WTC11 (cell line): Measurements from ENCODE around the gene TYROBP. TPM values are rescaled to one million over a fixed set of nuclear protein-coding genes. Genes with fewer than 3 reads are reported as not detected.

Experiments
- ATAC-seq: fragments of 200-7000 bp; cut with Tn5 transposase; 2 replicates; pipeline ENCODE4 v1.10.0; 2021; ENCODE audit warnings: mild to moderate bottlenecking, moderate library complexity
- CTCF ChIA-PET: fragments of 300-600 bp; sonication (Branson Sonifier 250); formaldehyde crosslinking; loops from one replicate; lab custom pipeline; 2021; ENCODE audit warnings: antibody characterized with exemption; lab: Charles Lee
- POLR2A ChIA-PET: fragments of 350-600 bp; sonication (Branson Sonifier 250); formaldehyde crosslinking; loops from one replicate; lab custom pipeline; 2021; ENCODE audit warnings: antibody characterized with exemption; lab: Charles Lee
- DNase-seq: peaks from one replicate; pipeline ENCODE4 v3.0.0; 2021; ENCODE audit warnings: low spot score
- H3K27ac Mint-ChIP-seq: 2 replicates; pipeline ENCODE4 v1.8.0; 2021; ENCODE audit warnings: mixed read lengths
- H3K27me3 Mint-ChIP-seq: 2 replicates; pipeline ENCODE4 v1.8.0; 2021; ENCODE audit warnings: low read depth, mild to moderate bottlenecking, moderate library complexity, mixed read lengths
- H3K36me3 Mint-ChIP-seq: 2 replicates; pipeline ENCODE4 v1.8.0; 2021; ENCODE audit warnings: mixed read lengths
- H3K4me1 Mint-ChIP-seq: 2 replicates; pipeline ENCODE4 v1.8.0; 2022; ENCODE audit warnings: mixed read lengths
- H3K4me3 Mint-ChIP-seq: 2 replicates; pipeline ENCODE4 v1.8.0; 2021; ENCODE audit warnings: mild to moderate bottlenecking, moderate library complexity, mixed read lengths
- H3K9me3 Mint-ChIP-seq: 2 replicates; pipeline ENCODE4 v1.8.0; 2021; ENCODE audit warnings: mixed read lengths
- AR ChIP-seq: fragments of 250-450 bp; sonication (Bioruptor Pico); IDR thresholded peaks from 2 replicates; pipeline ENCODE4 v1.9.0; 2021; ENCODE audit warnings: mild to moderate bottlenecking
- E2F1 ChIP-seq: sonication (generic); formaldehyde crosslinking; IDR thresholded peaks from 2 replicates; pipeline ENCODE4 v1.8.0; 2022; ENCODE audit warnings: mild to moderate bottlenecking, missing genetic modification reagents
- E2F5 ChIP-seq: sonication (generic); formaldehyde crosslinking; IDR thresholded peaks from 2 replicates; pipeline ENCODE4 v1.8.1; 2022; ENCODE audit warnings: mild to moderate bottlenecking, moderate library complexity, missing genetic modification reagents
- ESRRA ChIP-seq: sonication (generic); formaldehyde crosslinking; IDR thresholded peaks from 2 replicates; pipeline ENCODE4 v1.8.1; 2022; ENCODE audit warnings: mild to moderate bottlenecking, missing genetic modification reagents, borderline replicate concordance
- ETV6 ChIP-seq: sonication (generic); formaldehyde crosslinking; IDR thresholded peaks from 2 replicates; pipeline ENCODE4 v1.8.1; 2022; ENCODE audit warnings: mild to moderate bottlenecking, missing genetic modification reagents
- GRHL2 ChIP-seq: fragments of 250-450 bp; sonication (Bioruptor Pico); IDR thresholded peaks from 2 replicates; pipeline ENCODE4 v1.8.0; 2022; ENCODE audit warnings: mild to moderate bottlenecking, moderate library complexity; ENCODE audit not compliant: insufficient replicate concordance, severe bottlenecking
- HMGA2 ChIP-seq: fragments of 250-450 bp; sonication (Bioruptor Pico); IDR thresholded peaks from 2 replicates; pipeline ENCODE4 v1.4.0; 2021; ENCODE audit warnings: mild to moderate bottlenecking, moderate library complexity
- HMGXB4 ChIP-seq: sonication (generic); formaldehyde crosslinking; IDR thresholded peaks from 2 replicates; pipeline ENCODE4 v1.8.1; 2023; ENCODE audit warnings: mild to moderate bottlenecking, moderate library complexity, missing genetic modification reagents
- MAX ChIP-seq: sonication (generic); formaldehyde crosslinking; IDR thresholded peaks from 2 replicates; pipeline ENCODE4 v1.8.0; 2022; ENCODE audit warnings: mild to moderate bottlenecking, missing genetic modification reagents
- NFATC4 ChIP-seq: fragments of 250-450 bp; sonication (Bioruptor Pico); IDR thresholded peaks from 2 replicates; pipeline ENCODE4 v1.9.0; 2021; ENCODE audit warnings: mild to moderate bottlenecking
- NR2C2 ChIP-seq: sonication (generic); formaldehyde crosslinking; IDR thresholded peaks from 2 replicates; pipeline ENCODE4 v1.8.0; 2022; ENCODE audit warnings: mild to moderate bottlenecking, missing genetic modification reagents
- NR3C1 ChIP-seq: sonication (generic); formaldehyde crosslinking; conservative IDR thresholded peaks from 2 replicates; pipeline ENCODE4 v1.8.1; 2023; ENCODE audit warnings: low read depth, mild to moderate bottlenecking, missing genetic modification reagents
- PREB ChIP-seq: sonication (generic); formaldehyde crosslinking; IDR thresholded peaks from 2 replicates; pipeline ENCODE4 v1.8.1; 2022; ENCODE audit warnings: mild to moderate bottlenecking, missing genetic modification reagents, moderate library complexity, borderline replicate concordance
- RELA ChIP-seq: sonication (generic); formaldehyde crosslinking; IDR thresholded peaks from 2 replicates; pipeline ENCODE4 v1.8.1; 2022; ENCODE audit warnings: missing genetic modification reagents, mild to moderate bottlenecking, borderline replicate concordance
- SMAD3 ChIP-seq: sonication (generic); formaldehyde crosslinking; IDR thresholded peaks from 2 replicates; pipeline ENCODE4 v1.8.0; 2022; ENCODE audit warnings: missing genetic modification reagents, mild to moderate bottlenecking, borderline replicate concordance
- SMAD4 ChIP-seq: sonication (generic); formaldehyde crosslinking; IDR thresholded peaks from 2 replicates; pipeline ENCODE4 v1.8.0; 2022; ENCODE audit warnings: mild to moderate bottlenecking, missing genetic modification reagents
- ZBTB21 ChIP-seq: sonication (generic); formaldehyde crosslinking; IDR thresholded peaks from 2 replicates; pipeline ENCODE4 v1.8.1; 2023; ENCODE audit warnings: mild to moderate bottlenecking, missing genetic modification reagents, borderline replicate concordance
- ZNF138 ChIP-seq: sonication (generic); formaldehyde crosslinking; conservative IDR thresholded peaks from 2 replicates; pipeline ENCODE4 v1.8.1; 2022; ENCODE audit warnings: mild to moderate bottlenecking, moderate library complexity, missing genetic modification reagents
- ZNF425 ChIP-seq: fragments of 250-450 bp; sonication (Bioruptor Pico); conservative IDR thresholded peaks from 2 replicates; pipeline ENCODE4 v1.9.0; 2021; ENCODE audit warnings: mild to moderate bottlenecking
- ZNF671 ChIP-seq: fragments of 250-450 bp; sonication (Bioruptor Pico); IDR thresholded peaks from 2 replicates; pipeline ENCODE4 v1.8.0; 2021; ENCODE audit warnings: mild to moderate bottlenecking
- total RNA-seq: library from RNA; stranded (reverse); gene quantifications from 3 replicates; pipeline ENCODE4 v1.2.3, GENCODE V29; 2021

TYROBP gene
- total RNA-seq, 1 experiment from 2014 or later: 0.46 TPM

GRCh38 chr19:35925501-35925900, 17.4 kb upstream of the TYROBP start:
- peaks cover 9% of the 10 kb centered on the region for H3K4me1 Mint-ChIP-seq
- no peak for TF ChIP-seq NR3C1 (CRISPR knock-in tag)
- TF ChIP-seq ZNF425 (CRISPR knock-in tag): no peak
- no peak for TF ChIP-seq E2F1 (CRISPR knock-in tag)
- TF ChIP-seq RELA (CRISPR knock-in tag): no peak
- no peak for TF ChIP-seq ZNF138 (CRISPR knock-in tag)
- TF ChIP-seq, all 79 proteins: peak for 0
- ATAC-seq (no peak), DNase-seq (no peak)
- Mint-ChIP-seq H3K9me3 (peaks cover 14% of the 10 kb centered on the region), H3K27me3 (peaks cover 14% of the 10 kb centered on the region), H3K36me3 (0 out of 2 replicates have a peak, but pooled peaks cover 6% of the 10 kb centered on the region), H3K27ac (no peak overlapping the region), H3K4me3 (no peak overlapping the region)
- ChIA-PET POLR2A (no interaction called here), CTCF (interaction anchor here (1.2 to 1.3 kb wide), 2 partner anchors 43 to 75 kb away, joined by 3 read pairs; no protein-coding TSS in a partner anchor)

- Mint-ChIP-seq H3K4me1 (peaks cover 9% of the 10 kb centered on the region), H3K27ac (no peak overlapping the region), H3K9me3 (peaks cover 14% of the 10 kb centered on the region), H3K4me3 (no peak overlapping the region), H3K27me3 (peaks cover 7% of the 10 kb centered on the region), H3K36me3 (0 out of 2 replicates have a peak, but pooled peaks cover 6% of the 10 kb centered on the region)
- ATAC-seq: no peak
- CTCF ChIA-PET: no interaction called here
- POLR2A ChIA-PET: no interaction called here
- no peak for DNase-seq
- TF ChIP-seq SMAD3 (CRISPR knock-in tag) (no peak), AR (CRISPR knock-in tag) (no peak), NFATC4 (CRISPR knock-in tag) (no peak), ETV6 (CRISPR knock-in tag) (no peak), RELA (CRISPR knock-in tag) (no peak), ZNF425 (CRISPR knock-in tag) (no peak), GRHL2 (CRISPR knock-in tag) (no peak), HMGXB4 (CRISPR knock-in tag) (no peak), ESRRA (CRISPR knock-in tag) (no peak), PREB (CRISPR knock-in tag) (no peak), HMGA2 (CRISPR knock-in tag) (no peak), ZNF671 (CRISPR knock-in tag) (no peak), NR2C2 (CRISPR knock-in tag) (no peak), SMAD4 (no peak), ZBTB21 (CRISPR knock-in tag) (no peak), E2F5 (no peak), MAX (CRISPR knock-in tag) (no peak)
Measured at GRCh38 chr19:35921012-35921411, 12.9 kb upstream of the TYROBP start.
